ENCODE data around the gene TSPAN2. TPM values are rescaled to one million over a fixed set of nuclear protein-coding genes. Genes with fewer than 3 reads are reported as not detected.

Gene TSPAN2
- total and polyA plus RNA-seq, 2 donors (not counting 3 experiments of a cell fraction or from before 2014, with no cell fraction given): 1.5 to 5.0 TPM

DNA sequence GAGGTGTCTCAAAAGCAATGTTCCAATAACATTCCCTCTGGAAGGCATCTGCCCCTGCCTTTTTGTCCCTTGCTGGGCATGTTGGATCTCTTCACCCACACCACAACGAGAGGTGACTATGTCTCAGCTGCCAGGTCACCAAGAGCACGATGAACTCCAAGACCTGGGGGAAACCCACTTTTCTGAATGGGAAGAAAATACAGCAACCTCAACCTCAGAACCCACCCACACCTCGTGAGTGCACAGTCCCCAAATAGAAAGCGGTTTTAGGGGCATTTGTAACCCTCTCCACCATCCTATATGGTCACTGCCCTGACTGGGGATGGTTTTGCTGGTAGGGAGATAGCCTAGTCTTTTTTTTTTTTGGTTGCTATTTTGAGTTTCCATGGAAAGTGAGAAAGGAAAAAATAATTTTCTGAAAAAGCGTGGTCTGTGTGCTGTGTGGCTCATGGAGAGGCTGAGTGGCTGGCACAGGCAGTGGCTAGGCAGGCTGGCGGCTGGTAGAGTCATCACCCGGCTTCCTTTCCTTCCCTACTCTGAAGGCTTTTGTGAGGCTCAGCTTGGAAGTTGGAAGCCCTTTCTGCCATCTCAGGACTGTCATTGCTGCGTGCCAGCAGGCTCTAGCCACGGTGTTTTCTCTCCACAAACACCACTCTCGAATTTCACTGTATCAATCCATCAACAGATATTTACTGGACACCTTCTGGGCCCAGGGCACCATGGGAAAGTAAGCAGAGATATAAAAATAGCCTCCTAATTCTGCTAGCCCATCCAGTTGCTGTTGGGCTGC lies 15.8 kb downstream of the TSPAN2 start:
- H3K4me2 ChIP-seq (ENCODE audit: insufficient read depth, low read length): no peak overlapping the region
- intact Hi-C loops (cut with micrococcal nuclease) (no loop called here), dilution Hi-C loops (cut with MboI; ENCODE audit: extremely low pct_ligation_motif_present, low sequenced_read_pairs) (no loop called here)
- H3K27ac ChIP-seq (ENCODE audit: insufficient read depth, low read depth, low read length): no peak overlapping the region
- H3K79me2 ChIP-seq (ENCODE audit: control insufficient read depth, insufficient read depth, low read length): no peaks in the 10 kb centered on the region
- H3K4me3 ChIP-seq (replicated peaks in 1 of 3; ENCODE audit: insufficient read depth in 1 of 3, low read depth in 1 of 3, low read length in 3 of 3): no peak overlapping the region
- no peaks in the 10 kb centered on the region for H4K20me1 ChIP-seq (replicated peaks; ENCODE audit: control insufficient read depth, extremely low read depth, insufficient read depth, low read length)
- H3K27me3 ChIP-seq (ENCODE audit: control insufficient read depth in 2 of 2, insufficient read depth in 2 of 2, low read length in 2 of 2): peaks cover 5 to 8% of the 10 kb centered on the region in 2 experiments
- FAIRE-seq: no peak
- no peaks in the 10 kb centered on the region for H3K9me3 ChIP-seq (replicated peaks; ENCODE audit: control insufficient read depth, insufficient read depth, low read length)
- no peak overlapping the region for H2AFZ ChIP-seq (ENCODE audit: low read depth, low read length)
- POLR2A ChIA-PET: no interaction called here
- DNase-seq (ENCODE audit: low read depth, low spot score): no peak
- TF ChIP-seq EZH2 (IDR thresholded peaks at IDR 0.05; ENCODE audit: borderline replicate concordance, low read depth, low read length, severe bottlenecking) (no peak), POLR2AphosphoS5 (IDR thresholded peaks at IDR 0.05; ENCODE audit: insufficient read depth, low read depth, low read length) (no peak), GATA2 (IDR thresholded peaks at IDR 0.05; ENCODE audit: insufficient read depth, insufficient read length, low read depth, low read length) (no peak), MYC (IDR thresholded peaks at IDR 0.05; ENCODE audit: low read depth, low read length) (no peak), JUN (IDR thresholded peaks at IDR 0.05; ENCODE audit: borderline replicate concordance, insufficient read depth, insufficient read length, low read depth) (no peak), FOS (IDR thresholded peaks at IDR 0.05; ENCODE audit: borderline replicate concordance, insufficient read depth, low read length) (no peak)
- TF ChIP-seq, protein P1, sequence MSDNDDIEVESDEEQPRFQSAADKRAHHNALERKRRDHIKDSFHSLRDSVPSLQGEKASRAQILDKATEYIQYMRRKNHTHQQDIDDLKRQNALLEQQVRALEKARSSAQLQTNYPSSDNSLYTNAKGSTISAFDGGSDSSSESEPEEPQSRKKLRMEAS (IDR thresholded peaks at IDR 0.05; ENCODE audit: insufficient read depth, insufficient read length): no peak
- no peaks in the 10 kb centered on the region for H3K4me1 ChIP-seq (ENCODE audit: control insufficient read depth, extremely low read depth, insufficient read depth, low read length)
- no peaks in the 10 kb centered on the region for H3K36me3 ChIP-seq (ENCODE audit: control insufficient read depth in 2 of 2, extremely low read depth in 1 of 2, insufficient read depth in 2 of 2, low read length in 2 of 2)
- CTCF ChIA-PET: interaction anchor here (0.7 kb wide), 1 partner anchor 20 kb away, joined by 3 read pairs; no protein-coding TSS in a partner anchor
- BruUV-seq (replicated peaks): no TSS peak
- H3K9ac ChIP-seq (replicated peaks; ENCODE audit: extremely low read depth, insufficient read depth, low read length): no peak overlapping the region
- no peaks in the 10 kb centered on the region for H3K9me1 ChIP-seq (replicated peaks; ENCODE audit: control insufficient read depth, extremely low read depth, insufficient read depth, low read length)

Data from endothelial cell of umbilical vein (primary cell).